Endothelial cell (in vitro differentiated cells): ENCODE results near the gene LRIT1. TPM values are rescaled to one million over a fixed set of nuclear protein-coding genes. Genes with fewer than 3 reads are reported as not detected.

Source experiments
- DNase-seq: peaks from one replicate; pipeline ENCODE4 v3.0.0; 2021; ENCODE audit warnings: low spot score
- H3K27ac Mint-ChIP-seq: one replicate; pipeline ENCODE4 v1.8.0; 2021; ENCODE audit warnings: mixed read lengths, inconsistent platforms; ENCODE audit not compliant: unreplicated experiment
- H3K27me3 Mint-ChIP-seq: one replicate; pipeline ENCODE4 v1.8.0; 2021; ENCODE audit warnings: mild to moderate bottlenecking, moderate library complexity, mixed read lengths, inconsistent platforms; ENCODE audit not compliant: unreplicated experiment
- H3K36me3 Mint-ChIP-seq: one replicate; pipeline ENCODE4 v1.8.0; 2021; ENCODE audit warnings: mild to moderate bottlenecking, low read depth, mixed read lengths, inconsistent platforms; ENCODE audit not compliant: unreplicated experiment
- H3K4me1 Mint-ChIP-seq: one replicate; pipeline ENCODE4 v1.8.0; 2021; ENCODE audit warnings: mild to moderate bottlenecking, mixed read lengths, inconsistent platforms; ENCODE audit not compliant: unreplicated experiment
- H3K4me3 Mint-ChIP-seq: one replicate; pipeline ENCODE4 v1.8.0; 2021; ENCODE audit warnings: mild to moderate bottlenecking, mixed read lengths, inconsistent platforms; ENCODE audit not compliant: unreplicated experiment
- H3K9me3 Mint-ChIP-seq: one replicate; pipeline ENCODE4 v1.8.0; 2021; ENCODE audit warnings: mixed read lengths, inconsistent platforms; ENCODE audit not compliant: unreplicated experiment
- CTCF ChIP-seq: fragments of 200-600 bp; sonication (generic); IDR thresholded peaks from one replicate; pipeline ENCODE4 v1.5.0; 2021; ENCODE audit warnings: antibody characterized with exemption; ENCODE audit not compliant: unreplicated experiment
- total RNA-seq: library from RNA; stranded (reverse); fragmentation: NEBNext Ultra II Directional; extraction: Animal tissue kit (Norgen Biotek cat#: 25700); gene quantifications from one replicate; pipeline ENCODE4 v1.2.1, GENCODE V29; 2021; ENCODE audit not compliant: unreplicated experiment

LRIT1 gene
- total RNA-seq, 1 donor from 2014 or later = not detected

GRCh38 chr10:84193327-84193726, 48.0 kb downstream of the LRIT1 start:
- no peaks in the 10 kb centered on the region for H3K36me3 Mint-ChIP-seq
- TF ChIP-seq CTCF = no peak
- no peak overlapping the region for H3K4me3 Mint-ChIP-seq
- no peak for DNase-seq
- peaks cover 16% of the 10 kb centered on the region for H3K27me3 Mint-ChIP-seq
- no peak overlapping the region for H3K27ac Mint-ChIP-seq
- no peaks in the 10 kb centered on the region for H3K4me1 Mint-ChIP-seq
- H3K9me3 Mint-ChIP-seq = no peaks in the 10 kb centered on the region

- peaks cover 11% of the 10 kb centered on the region for H3K27me3 Mint-ChIP-seq
- no peaks in the 10 kb centered on the region for H3K36me3 Mint-ChIP-seq
- no peaks in the 10 kb centered on the region for H3K4me1 Mint-ChIP-seq
- no peaks in the 10 kb centered on the region for H3K9me3 Mint-ChIP-seq
- no peak overlapping the region for H3K27ac Mint-ChIP-seq
- TF ChIP-seq CTCF = no peak
- DNase-seq = no peak
- no peak overlapping the region for H3K4me3 Mint-ChIP-seq
Measured at GRCh38 chr10:84191106-84191505, 50.2 kb downstream of the LRIT1 start.

- Mint-ChIP-seq H3K36me3 (no peaks in the 10 kb centered on the region), H3K4me1 (no peaks in the 10 kb centered on the region), H3K9me3 (no peaks in the 10 kb centered on the region), H3K4me3 (no peak overlapping the region), H3K27me3 (peaks cover 11% of the 10 kb centered on the region), H3K27ac (no peak overlapping the region)
- DNase-seq = no peak
- no peak for TF ChIP-seq CTCF
Measured at GRCh38 chr10:84190621-84191020, 50.7 kb downstream of the LRIT1 start.

- Mint-ChIP-seq H3K36me3 (no peaks in the 10 kb centered on the region), H3K4me1 (no peaks in the 10 kb centered on the region), H3K27me3 (peaks cover 11% of the 10 kb centered on the region), H3K4me3 (no peak overlapping the region), H3K9me3 (no peaks in the 10 kb centered on the region), H3K27ac (no peak overlapping the region)
- DNase-seq = no peak
- no peak for TF ChIP-seq CTCF
Measured at GRCh38 chr10:84188815-84189214, 52.5 kb downstream of the LRIT1 start.

- H3K27me3 Mint-ChIP-seq = peaks cover 8% of the 10 kb centered on the region
- no peaks in the 10 kb centered on the region for H3K4me1 Mint-ChIP-seq
- no peak overlapping the region for H3K27ac Mint-ChIP-seq
- H3K9me3 Mint-ChIP-seq = no peaks in the 10 kb centered on the region
- H3K4me3 Mint-ChIP-seq = no peak overlapping the region
- no peak for DNase-seq
- no peak for TF ChIP-seq CTCF
- H3K36me3 Mint-ChIP-seq = no peaks in the 10 kb centered on the region
Measured at GRCh38 chr10:84185526-84186175, 55.7 kb downstream of the LRIT1 start.
